GM23248 (cell line): Measurements from ENCODE around the gene UNC93B1. TPM values are rescaled to one million over a fixed set of nuclear protein-coding genes. Genes with fewer than 3 reads are reported as not detected.
"Not testable (repeated sequence)": the region's sequence is repeated elsewhere in the genome, so short reads cannot be mapped to it uniquely, and the experiment has no call there.

Experiments used
- DNase-seq: peaks from one replicate; pipeline ENCODE4 v3.0.0-alpha.2; 2015
- H2AFZ ChIP-seq: fragments of 200-600 bp; sonication (generic); 2 replicates; pipeline ENCODE4 v1.6.1; 2016; ENCODE audit warnings: antibody characterized with exemption
- H3F3A ChIP-seq: fragments of 200-600 bp; sonication (generic); 2 replicates; pipeline ENCODE4 v1.6.1; 2016; ENCODE audit warnings: mild to moderate bottlenecking, antibody characterized with exemption, mixed run types; ENCODE audit not compliant: insufficient read depth
- H3K27ac ChIP-seq: fragments of 200-600 bp; sonication (generic); 2 replicates; pipeline ENCODE4 v1.5.1; 2016; ENCODE audit warnings: mild to moderate bottlenecking
- H3K27me3 ChIP-seq: fragments of 200-600 bp; sonication (generic); replicated peaks from 2 replicates; pipeline ENCODE4 v1.6.1; 2016; ENCODE audit warnings: mild to moderate bottlenecking; ENCODE audit not compliant: insufficient read depth
- H3K36me3 ChIP-seq: fragments of 200-600 bp; sonication (generic); 2 replicates; pipeline ENCODE4 v1.6.1; 2016; ENCODE audit warnings: low read depth, mild to moderate bottlenecking
- H3K4me1 ChIP-seq: fragments of 200-600 bp; sonication (generic); 2 replicates; pipeline ENCODE4 v1.6.1; 2016; ENCODE audit warnings: mild to moderate bottlenecking; ENCODE audit not compliant: insufficient read depth
- H3K4me2 ChIP-seq: fragments of 200-600 bp; sonication (generic); one replicate; pipeline ENCODE4 v1.6.1; 2016; ENCODE audit warnings: mild to moderate bottlenecking; ENCODE audit not compliant: unreplicated experiment
- H3K4me3 ChIP-seq: fragments of 200-600 bp; sonication (generic); 2 replicates; pipeline ENCODE4 v1.5.1; 2016; ENCODE audit warnings: mild to moderate bottlenecking
- H3K79me2 ChIP-seq: fragments of 200-600 bp; sonication (generic); 2 replicates; pipeline ENCODE4 v1.6.1; 2016; ENCODE audit warnings: mild to moderate bottlenecking; ENCODE audit not compliant: insufficient read depth
- H3K9ac ChIP-seq: fragments of 200-600 bp; sonication (generic); 2 replicates; pipeline ENCODE4 v1.6.1; 2016; ENCODE audit warnings: mild to moderate bottlenecking
- H3K9me2 ChIP-seq: fragments of 200-600 bp; sonication (generic); 2 replicates; pipeline ENCODE4 v1.6.1; 2016; ENCODE audit warnings: mixed run types, mild to moderate bottlenecking, moderate library complexity; ENCODE audit not compliant: insufficient read depth
- H3K9me3 ChIP-seq: fragments of 200-600 bp; sonication (generic); one replicate; pipeline ENCODE4 v1.6.1; 2017; ENCODE audit warnings: low read depth
- H4K20me1 ChIP-seq: fragments of 200-600 bp; sonication (generic); 2 replicates; pipeline ENCODE4 v1.6.0; 2016; ENCODE audit not compliant: insufficient read depth
- WGBS, 2 experiments: methylation state at CpG; one replicate each; pipeline ENCODE4 v1.1.6; 2015 to 2017; ENCODE audit warnings: low lambda C conversion rate in 2 of 2, low coverage in 1 of 2; ENCODE audit errors: missing lambda C conversion rate in 2 of 2; 5-methylcytosine and 5-hydroxymethylcytosine counted together
- in situ Hi-C: fragments of 300-500 bp; cut with MboI; formaldehyde crosslinking; loops from 2 replicates; pipeline ENCODE4 v1.15.0; 2020
- microRNA-seq: library from miRNA; unstranded; fragments of <30 nt; microRNA quantifications from one replicate; pipeline ENCODE4, GENCODE V29; 2016; ENCODE audit warnings: borderline number of aligned reads
- polyA plus RNA-seq: library from polyadenylated mRNA; unstranded; fragments of >200 nt; fragmentation: Nextera tagmentation; extraction: Ambion mirVana; gene quantifications from 2 replicates; pipeline ENCODE4 v1.2.1, GENCODE V29; 2016
- small RNA-seq: library from RNA; depleted of rRNA; stranded (forward); fragments of <200 nt; gene quantifications from one replicate; pipeline ENCODE3, GENCODE V24; 2014; ENCODE audit warnings: low read depth, low replicate concordance
- total RNA-seq: library from RNA; depleted of rRNA; stranded (reverse); fragments of >200 nt; shearing (Covaris generic); gene quantifications from 2 replicates; pipeline ENCODE4 v1.2.3, GENCODE V29; 2014; rRNA removed

The UNC93B1 gene
- total and polyA plus RNA-seq, 2 experiments from 2014 or later = 20.9 to 41.1 TPM

GRCh38 chr11:67946403-67946802 lies 57.5 kb downstream of the UNC93B1 start:
- H3K9ac ChIP-seq, DNase-seq, H2AFZ ChIP-seq, H3K27ac ChIP-seq, in situ Hi-C loops, H3K36me3 ChIP-seq, H3K79me2 ChIP-seq, H4K20me1 ChIP-seq, H3K4me1 ChIP-seq, H3K27me3 ChIP-seq, H3K9me3 ChIP-seq, H3K9me2 ChIP-seq, H3F3A ChIP-seq, H3K4me2 ChIP-seq, H3K4me3 ChIP-seq: not testable (repeated sequence)
- 53 to 56% methylated on average over 3 to 4 of the region's 4 CpGs for WGBS, 2 experiments

GRCh38 chr11:67943406-67943805 lies 60.5 kb downstream of the UNC93B1 start:
- H3F3A ChIP-seq, H3K9me2 ChIP-seq, H3K36me3 ChIP-seq, H3K9ac ChIP-seq, H3K27me3 ChIP-seq, in situ Hi-C loops, H3K27ac ChIP-seq, DNase-seq, H3K4me3 ChIP-seq, H3K9me3 ChIP-seq, H3K4me2 ChIP-seq, H4K20me1 ChIP-seq, H2AFZ ChIP-seq, H3K4me1 ChIP-seq, H3K79me2 ChIP-seq: not testable (repeated sequence)
- 0 to 7% methylated on average over 2 to 5 of the region's 5 CpGs for WGBS, 2 experiments

Small RNA genes within 50 kb of the gene (microRNA-seq; reads per million reads assigned to microRNA genes)
- gene MIR4691 = not detected
- gene MIR6753 = not detected
- not detected for gene MIR7113

Small RNA genes within 50 kb of the gene (small RNA-seq; reads per million reads assigned to genes)
- gene MIR6753 = not detected

Other genes with a start within 250 kb of the UNC93B1 start
- gene ALDH3B1, start 6.2 kb upstream of the UNC93B1 start, total RNA-seq = 63.9 and 70.7 TPM in 2 replicates
- 42.7 and 43.4 TPM in 2 replicates for gene ALDH3B1, start 6.2 kb upstream of the UNC93B1 start, polyA plus RNA-seq
- gene NDUFS8, start 26.6 kb upstream of the UNC93B1 start, total RNA-seq = 114 and 117 TPM in 2 replicates
- gene NDUFS8, start 26.6 kb upstream of the UNC93B1 start, polyA plus RNA-seq = 219 and 230 TPM in 2 replicates
- 118 and 146 TPM in 2 replicates for gene TCIRG1, start 34.9 kb upstream of the UNC93B1 start, total RNA-seq
- gene TCIRG1, start 34.9 kb upstream of the UNC93B1 start, polyA plus RNA-seq = 65.8 and 75.9 TPM in 2 replicates
- gene CHKA, start 117.3 kb upstream of the UNC93B1 start, total RNA-seq = 4.2 and 12.3 TPM in 2 replicates
- gene CHKA, start 117.3 kb upstream of the UNC93B1 start, polyA plus RNA-seq = 3.6 and 4.2 TPM in 2 replicates
- gene KMT5B, start 209.2 kb upstream of the UNC93B1 start, total RNA-seq = 17.7 and 25.9 TPM in 2 replicates
- gene KMT5B, start 209.2 kb upstream of the UNC93B1 start, polyA plus RNA-seq = 21.0 and 22.9 TPM in 2 replicates